Neural crest cell (in vitro differentiated cells): ENCODE data around the gene C19orf47. TPM values are rescaled to one million over a fixed set of nuclear protein-coding genes. Genes with fewer than 3 reads are reported as not detected.
"Not testable (repeated sequence)": the region's sequence is repeated elsewhere in the genome, so short reads cannot be mapped to it uniquely, and the experiment has no call there.

Source experiments
- DNase-seq: peaks from one replicate; pipeline ENCODE4 v3.0.0; 2021; ENCODE audit warnings: low read depth, mixed read lengths, low spot score
- H3K27ac Mint-ChIP-seq: one replicate; pipeline ENCODE4 v1.8.0; 2021; ENCODE audit warnings: mild to moderate bottlenecking, mixed read lengths; ENCODE audit not compliant: unreplicated experiment
- H3K27me3 Mint-ChIP-seq: 2 replicates; pipeline ENCODE4 v1.8.0; 2021; ENCODE audit warnings: low read depth, mild to moderate bottlenecking, mixed read lengths
- H3K36me3 Mint-ChIP-seq: 2 replicates; pipeline ENCODE4 v1.8.0; 2021; ENCODE audit warnings: low read depth, mild to moderate bottlenecking, mixed read lengths
- H3K4me1 Mint-ChIP-seq: 2 replicates; pipeline ENCODE4 v1.8.0; 2021; ENCODE audit warnings: mixed read lengths
- H3K4me3 Mint-ChIP-seq: one replicate; pipeline ENCODE4 v1.8.0; 2021; ENCODE audit warnings: mild to moderate bottlenecking, mixed read lengths
- H3K9me3 Mint-ChIP-seq: 2 replicates; pipeline ENCODE4 v1.8.0; 2021; ENCODE audit warnings: mixed read lengths
- CTCF ChIP-seq: fragments of 200-600 bp; sonication (generic); conservative IDR thresholded peaks from 2 replicates; pipeline ENCODE4 v1.5.0; 2021; ENCODE audit warnings: antibody characterized with exemption, mild to moderate bottlenecking
- total RNA-seq: library from RNA; stranded (reverse); gene quantifications from 2 replicates; pipeline ENCODE4 v1.2.1, GENCODE V29; 2021

The C19orf47 gene
- total RNA-seq, 1 donor from 2014 or later: 19.0 TPM

GRCh38 chr19:40371802-40372122 is 23.6 kb upstream of the C19orf47 start:
- H3K27ac Mint-ChIP-seq: no peak overlapping the region
- DNase-seq: no peak

GRCh38 chr19:40370997-40371801 is 23.0 kb upstream of the C19orf47 start:
- H3K4me1 Mint-ChIP-seq: peaks cover 7% of the 10 kb centered on the region
- no peak overlapping the region for H3K4me3 Mint-ChIP-seq
- H3K9me3 Mint-ChIP-seq: no peaks in the 10 kb centered on the region
- no peak for DNase-seq
- no peak for TF ChIP-seq CTCF
- no peaks in the 10 kb centered on the region for H3K27me3 Mint-ChIP-seq
- peaks cover 11% of the 10 kb centered on the region for H3K36me3 Mint-ChIP-seq
- no peak overlapping the region for H3K27ac Mint-ChIP-seq

More at GRCh38 chr19:40371802-40372122, 23.6 kb upstream of the C19orf47 start:
- H3K9me3 Mint-ChIP-seq: no peaks in the 10 kb centered on the region
- TF ChIP-seq CTCF: no peak
- H3K36me3 Mint-ChIP-seq: peaks cover 11% of the 10 kb centered on the region
- no peak overlapping the region for H3K4me3 Mint-ChIP-seq
- H3K4me1 Mint-ChIP-seq: peaks cover 5% of the 10 kb centered on the region
- no peaks in the 10 kb centered on the region for H3K27me3 Mint-ChIP-seq

GRCh38 chr19:40370253-40370652 is 22.1 kb upstream of the C19orf47 start:
- not testable (repeated sequence) for H3K36me3 Mint-ChIP-seq, H3K27me3 Mint-ChIP-seq, DNase-seq, H3K4me3 Mint-ChIP-seq, H3K9me3 Mint-ChIP-seq, H3K27ac Mint-ChIP-seq
- H3K4me1 Mint-ChIP-seq: peaks cover 11% of the 10 kb centered on the region

GRCh38 chr19:40369797-40370196 is 21.6 kb upstream of the C19orf47 start:
- TF ChIP-seq CTCF: no peak
- H3K4me1 Mint-ChIP-seq: peaks cover 15% of the 10 kb centered on the region
- no peaks in the 10 kb centered on the region for H3K27me3 Mint-ChIP-seq
- no peak overlapping the region for H3K4me3 Mint-ChIP-seq
- H3K27ac Mint-ChIP-seq: no peak overlapping the region
- no peak for DNase-seq
- peaks cover 9% of the 10 kb centered on the region for H3K36me3 Mint-ChIP-seq
- no peaks in the 10 kb centered on the region for H3K9me3 Mint-ChIP-seq

GRCh38 chr19:40367577-40368434 is 19.6 kb upstream of the C19orf47 start:
- Mint-ChIP-seq H3K27ac (no peak overlapping the region), H3K4me1 (peaks cover 15% of the 10 kb centered on the region), H3K4me3 (peak overlapping the region; percentile 12), H3K27me3 (no peaks in the 10 kb centered on the region), H3K36me3 (peaks cover 4% of the 10 kb centered on the region), H3K9me3 (no peaks in the 10 kb centered on the region)
- DNase-seq: no peak
- no peak for TF ChIP-seq CTCF
